GM04503 (cell line): ENCODE results near the gene PKN3.

Source experiments
- DNase-seq: peaks from one replicate; pipeline ENCODE4 v3.0.0-alpha.2; 2012; ENCODE audit warnings: low read depth

Gene PKN3

GRCh38 chr9:128718047-128718446 lies 15.7 kb downstream of the PKN3 start:
- DNase-seq: no peak

GRCh38 chr9:128718475-128718874 lies 16.2 kb downstream of the PKN3 start:
- DNase-seq: no peak

- DNase-seq: no peak
Observed at GRCh38 chr9:128719919-128720605, 17.8 kb downstream of the PKN3 start.

GRCh38 chr9:128720841-128721486 lies 18.7 kb downstream of the PKN3 start:
- DNase-seq: no peak

- DNase-seq: no peak
Observed at GRCh38 chr9:128721487-128722010, 19.2 kb downstream of the PKN3 start.

GRCh38 chr9:128722380-128723351 lies 20.4 kb downstream of the PKN3 start:
- no peak for DNase-seq

- DNase-seq: no peak
Observed at GRCh38 chr9:128723352-128723865, 21.1 kb downstream of the PKN3 start.

GRCh38 chr9:128723866-128724743 lies 21.8 kb downstream of the PKN3 start, which contains the start of gene ZDHHC12:
Gene ZDHHC12 (minus strand): TSS chr9:128724127. CDS start chr9:128724093, 34 bp downstream.
- DNase-seq: peak; percentile 51

- DNase-seq: peak; percentile 56
Observed at GRCh38 chr9:128724744-128725211, 22.5 kb downstream of the PKN3 start.

- no peak for DNase-seq
Observed at GRCh38 chr9:128727640-128728248, 25.4 kb downstream of the PKN3 start.

- no peak for DNase-seq
Observed at GRCh38 chr9:128728298-128728697, 26.0 kb downstream of the PKN3 start.

GRCh38 chr9:128729302-128729701 lies 27.0 kb downstream of the PKN3 start:
- no peak for DNase-seq

GRCh38 chr9:128729766-128730517 lies 27.6 kb downstream of the PKN3 start:
- no peak for DNase-seq

GRCh38 chr9:128731093-128731492 lies 28.8 kb downstream of the PKN3 start:
- no peak for DNase-seq

- DNase-seq: no peak
Observed at GRCh38 chr9:128731691-128732090, 29.4 kb downstream of the PKN3 start.

- no peak for DNase-seq
Observed at GRCh38 chr9:128732576-128732975, 30.3 kb downstream of the PKN3 start.

GRCh38 chr9:128733256-128733655 lies 31.0 kb downstream of the PKN3 start:
- peak; percentile 21 for DNase-seq

- DNase-seq: no peak
Observed at GRCh38 chr9:128735373-128735772, 33.1 kb downstream of the PKN3 start.

- no peak for DNase-seq
Observed at GRCh38 chr9:128742401-128742800, 40.1 kb downstream of the PKN3 start.

- no peak for DNase-seq
Observed at GRCh38 chr9:128743421-128743820, 41.1 kb downstream of the PKN3 start.
